GM19099 (cell line): ENCODE data around the gene ETF1.

ENCODE experiments used
- POLR2A ChIP-seq: IDR thresholded peaks from 3 replicates; pipeline ENCODE4 v1.6.1; 2011; ENCODE audit warnings: low read depth; ENCODE audit not compliant: insufficient read length; ENCODE audit errors: extremely low read depth

The ETF1 gene

GRCh38 chr5:138466125-138466899 is 76.7 kb downstream of the ETF1 start:
- TF ChIP-seq POLR2A, result no peak

- TF ChIP-seq POLR2A, result peak; percentile 94
Observed at GRCh38 chr5:138465261-138466124, 77.5 kb downstream of the ETF1 start, which contains the start of gene EGR1. Gene EGR1, plus strand, starts transcription at chr5:138465479. Its CDS starts 283 bp downstream, at chr5:138465762.

GRCh38 chr5:138464388-138465260 is 78.4 kb downstream of the ETF1 start:
- peak; percentile 75 for TF ChIP-seq POLR2A

- peak; percentile 79 for TF ChIP-seq POLR2A
Observed at GRCh38 chr5:138464008-138464387, 79.0 kb downstream of the ETF1 start.

GRCh38 chr5:138463419-138464007 is 79.5 kb downstream of the ETF1 start:
- TF ChIP-seq POLR2A, result no peak

- TF ChIP-seq POLR2A, result no peak
Observed at GRCh38 chr5:138461343-138462125, 81.5 kb downstream of the ETF1 start.

- no peak for TF ChIP-seq POLR2A
Observed at GRCh38 chr5:138460032-138460693, 82.9 kb downstream of the ETF1 start.

- peak; percentile 28 for TF ChIP-seq POLR2A
Observed at GRCh38 chr5:138459311-138459933, 83.6 kb downstream of the ETF1 start.

- no peak for TF ChIP-seq POLR2A
Observed at GRCh38 chr5:138458856-138459255, 84.2 kb downstream of the ETF1 start.

- no peak for TF ChIP-seq POLR2A
Observed at GRCh38 chr5:138458384-138458783, 84.7 kb downstream of the ETF1 start.

- TF ChIP-seq POLR2A, result no peak
Observed at GRCh38 chr5:138457531-138458275, 85.3 kb downstream of the ETF1 start.
